ENCODE results near the gene USP4. TPM values are rescaled to one million over a fixed set of nuclear protein-coding genes. Genes with fewer than 3 reads are reported as not detected.

Gene USP4
- total RNA-seq, 1 donor from 2014 or later, result 31.8 TPM

- no peak overlapping the region for H2AFZ ChIP-seq (ENCODE audit: low read depth, low read length)
- peaks cover 16% of the 10 kb centered on the region for H3K4me1 ChIP-seq (ENCODE audit: insufficient read depth, low read length)
- no peaks in the 10 kb centered on the region for H4K20me1 ChIP-seq (ENCODE audit: insufficient read depth, low read length)
- Mint-ChIP-seq H3K9me3 (ENCODE audit: unreplicated experiment) (no peaks in the 10 kb centered on the region), H3K27ac (ENCODE audit: unreplicated experiment) (no peak overlapping the region), H3K4me3 (ENCODE audit: unreplicated experiment) (no peak overlapping the region), H3K36me3 (ENCODE audit: low read depth, unreplicated experiment) (peaks cover 18% of the 10 kb centered on the region), H3K27me3 (ENCODE audit: low read depth, unreplicated experiment) (no peaks in the 10 kb centered on the region), H3K4me1 (ENCODE audit: low read depth, unreplicated experiment) (peaks cover 6% of the 10 kb centered on the region)
- H3K9ac ChIP-seq (ENCODE audit: low read length), result no peak overlapping the region
- H3K27me3 ChIP-seq (ENCODE audit: insufficient read depth, low read length), result no peaks in the 10 kb centered on the region
- TF ChIP-seq CTCF (IDR thresholded peaks at IDR 0.05; ENCODE audit: insufficient read depth, low read depth, low read length) (no peak), EZH2 (IDR thresholded peaks at IDR 0.05; ENCODE audit: insufficient read depth, low read length) (no peak)
- H3K9me3 ChIP-seq (ENCODE audit: insufficient read depth, low read depth, low read length), result no peaks in the 10 kb centered on the region
- H3K79me2 ChIP-seq (ENCODE audit: insufficient read depth, low read length), result no peaks in the 10 kb centered on the region
- peaks cover 16% of the 10 kb centered on the region for H3K36me3 ChIP-seq (ENCODE audit: insufficient read depth, low read length)
- no peak overlapping the region for H3K4me3 ChIP-seq (ENCODE audit: insufficient read depth, low read depth, low read length)
- H3K4me2 ChIP-seq (ENCODE audit: low read length), result no peak overlapping the region
- no peak for DNase-seq (ENCODE audit: low read depth)
- no peak for FAIRE-seq
- H3K27ac ChIP-seq (ENCODE audit: low read depth, low read length), result no peak overlapping the region
Observed at GRCh38 chr3:49278548-49278947, 61.3 kb downstream of the USP4 start.

- Histone ChIP-seq H3K4me1 (ENCODE audit: insufficient read depth, low read length) (peaks cover 16% of the 10 kb centered on the region), H3K27ac (ENCODE audit: low read depth, low read length) (peak overlapping the region; percentile 77), H4K20me1 (ENCODE audit: insufficient read depth, low read length) (no peaks in the 10 kb centered on the region), H3K79me2 (ENCODE audit: insufficient read depth, low read length) (no peaks in the 10 kb centered on the region), H3K4me3 (ENCODE audit: insufficient read depth, low read depth, low read length) (peak overlapping the region; percentile 58), H3K36me3 (ENCODE audit: insufficient read depth, low read length) (peaks cover 14% of the 10 kb centered on the region), H3K9ac (ENCODE audit: low read length) (peak overlapping the region; percentile 87), H2AFZ (ENCODE audit: low read depth, low read length) (peak overlapping the region; percentile 97), H3K4me2 (ENCODE audit: low read length) (peak overlapping the region; percentile 90), H3K9me3 (ENCODE audit: insufficient read depth, low read depth, low read length) (no peaks in the 10 kb centered on the region), H3K27me3 (ENCODE audit: insufficient read depth, low read length) (no peaks in the 10 kb centered on the region)
- peak overlapping the region; percentile 45 for H3K4me3 Mint-ChIP-seq (ENCODE audit: unreplicated experiment)
- peaks cover 6% of the 10 kb centered on the region for H3K4me1 Mint-ChIP-seq (ENCODE audit: low read depth, unreplicated experiment)
- DNase-seq (ENCODE audit: low read depth) (peak; percentile 14), FAIRE-seq (no peak)
- H3K27ac Mint-ChIP-seq (ENCODE audit: unreplicated experiment), result peak overlapping the region; percentile 47
- no peak for TF ChIP-seq CTCF (IDR thresholded peaks at IDR 0.05; ENCODE audit: insufficient read depth, low read depth, low read length)
- no peak for TF ChIP-seq EZH2 (IDR thresholded peaks at IDR 0.05; ENCODE audit: insufficient read depth, low read length)
- H3K27me3 Mint-ChIP-seq (ENCODE audit: low read depth, unreplicated experiment), result no peaks in the 10 kb centered on the region
- peaks cover 14% of the 10 kb centered on the region for H3K36me3 Mint-ChIP-seq (ENCODE audit: low read depth, unreplicated experiment)
- H3K9me3 Mint-ChIP-seq (ENCODE audit: unreplicated experiment), result no peaks in the 10 kb centered on the region
Observed at GRCh38 chr3:49277383-49277775, 62.5 kb downstream of the USP4 start.

GRCh38 chr3:49276475-49277382 is 63.1 kb downstream of the USP4 start, which contains the start of gene C3orf62:
TSS of gene C3orf62 (minus strand) at chr3:49277232. CDS start at chr3:49276872, 360 bp downstream.
- Histone ChIP-seq H3K36me3 (ENCODE audit: insufficient read depth, low read length) (peaks cover 14% of the 10 kb centered on the region), H4K20me1 (ENCODE audit: insufficient read depth, low read length) (no peaks in the 10 kb centered on the region), H3K9me3 (ENCODE audit: insufficient read depth, low read depth, low read length) (no peaks in the 10 kb centered on the region), H3K27me3 (ENCODE audit: insufficient read depth, low read length) (no peaks in the 10 kb centered on the region), H3K9ac (ENCODE audit: low read length) (peak within 1 kb of the TSS; percentile 87), H3K4me3 (ENCODE audit: insufficient read depth, low read depth, low read length) (peak within 1 kb of the TSS; percentile 58), H3K79me2 (ENCODE audit: insufficient read depth, low read length) (no peaks in the 10 kb centered on the region), H3K27ac (ENCODE audit: low read depth, low read length) (peak within 1 kb of the TSS; percentile 77), H3K4me1 (ENCODE audit: insufficient read depth, low read length) (peaks cover 16% of the 10 kb centered on the region), H3K4me2 (ENCODE audit: low read length) (peak within 1 kb of the TSS; percentile 90), H2AFZ (ENCODE audit: low read depth, low read length) (peak within 1 kb of the TSS; percentile 97)
- DNase-seq (ENCODE audit: low read depth) (peak; percentile 73), FAIRE-seq (no peak)
- Mint-ChIP-seq H3K27ac (ENCODE audit: unreplicated experiment) (peak within 1 kb of the TSS; percentile 63), H3K36me3 (ENCODE audit: low read depth, unreplicated experiment) (peaks cover 14% of the 10 kb centered on the region), H3K9me3 (ENCODE audit: unreplicated experiment) (no peaks in the 10 kb centered on the region), H3K4me3 (ENCODE audit: unreplicated experiment) (peak within 1 kb of the TSS; percentile 45), H3K27me3 (ENCODE audit: low read depth, unreplicated experiment) (no peaks in the 10 kb centered on the region), H3K4me1 (ENCODE audit: low read depth, unreplicated experiment) (peaks cover 6% of the 10 kb centered on the region)
- no peak for TF ChIP-seq EZH2 (IDR thresholded peaks at IDR 0.05; ENCODE audit: insufficient read depth, low read length)
- TF ChIP-seq CTCF (IDR thresholded peaks at IDR 0.05; ENCODE audit: insufficient read depth, low read depth, low read length), result no peak

Measured in astrocyte (in vitro differentiated cells and primary cell).